ENCODE results near the gene ALDH3B2. TPM values are rescaled to one million over a fixed set of nuclear protein-coding genes. Genes with fewer than 3 reads are reported as not detected.
A peak's percentile ranks its signal among the peaks of the same experiment; 100 is the strongest.
"Not testable (repeated sequence)": the region's sequence is repeated elsewhere in the genome, so short reads cannot be mapped to it uniquely, and the experiment has no call there.

Gene ALDH3B2
- total RNA-seq, 1 donor from 2014 or later, result not detected

GRCh38 chr11:67640021-67640757 is 34.2 kb downstream of the ALDH3B2 start:
- Mint-ChIP-seq H3K27me3 (peaks cover 2% of the 10 kb centered on the region), H3K36me3 (ENCODE audit: low read depth) (no peaks in the 10 kb centered on the region)

DNA sequence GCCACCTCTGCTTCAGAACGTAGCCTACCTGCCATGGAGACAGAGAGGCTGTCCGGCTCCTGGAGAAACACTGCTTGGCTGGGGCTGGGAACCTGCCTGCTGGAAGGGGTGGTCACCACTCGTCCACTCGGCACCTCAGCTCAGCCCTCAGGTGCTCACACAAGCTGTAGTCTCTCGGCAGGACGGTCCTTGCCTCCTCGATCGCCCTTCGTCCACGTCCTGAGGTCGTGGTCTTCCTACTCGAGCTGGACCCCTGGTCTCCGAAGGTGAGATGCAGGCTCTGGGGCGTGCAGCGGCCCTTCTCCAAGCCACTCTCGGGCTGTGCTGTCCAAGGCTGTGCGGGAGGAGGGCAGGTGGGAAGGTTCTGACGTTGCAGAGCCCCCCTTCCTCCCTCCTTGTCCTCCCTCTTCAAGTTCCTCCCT is 35.0 kb downstream of the ALDH3B2 start, which contains the start of gene TBX10:
Gene TBX10 (minus strand): TSS at position 326 of the 422 bp plus-strand sequence. CDS start 291 bp downstream, at position 35.
- TF ChIP-seq, protein P1, sequence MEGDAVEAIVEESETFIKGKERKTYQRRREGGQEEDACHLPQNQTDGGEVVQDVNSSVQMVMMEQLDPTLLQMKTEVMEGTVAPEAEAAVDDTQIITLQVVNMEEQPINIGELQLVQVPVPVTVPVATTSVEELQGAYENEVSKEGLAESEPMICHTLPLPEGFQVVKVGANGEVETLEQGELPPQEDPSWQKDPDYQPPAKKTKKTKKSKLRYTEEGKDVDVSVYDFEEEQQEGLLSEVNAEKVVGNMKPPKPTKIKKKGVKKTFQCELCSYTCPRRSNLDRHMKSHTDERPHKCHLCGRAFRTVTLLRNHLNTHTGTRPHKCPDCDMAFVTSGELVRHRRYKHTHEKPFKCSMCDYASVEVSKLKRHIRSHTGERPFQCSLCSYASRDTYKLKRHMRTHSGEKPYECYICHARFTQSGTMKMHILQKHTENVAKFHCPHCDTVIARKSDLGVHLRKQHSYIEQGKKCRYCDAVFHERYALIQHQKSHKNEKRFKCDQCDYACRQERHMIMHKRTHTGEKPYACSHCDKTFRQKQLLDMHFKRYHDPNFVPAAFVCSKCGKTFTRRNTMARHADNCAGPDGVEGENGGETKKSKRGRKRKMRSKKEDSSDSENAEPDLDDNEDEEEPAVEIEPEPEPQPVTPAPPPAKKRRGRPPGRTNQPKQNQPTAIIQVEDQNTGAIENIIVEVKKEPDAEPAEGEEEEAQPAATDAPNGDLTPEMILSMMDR (IDR thresholded peaks at IDR 0.05), result no peak
- no peak within 1 kb of the TSS for H3K27ac Mint-ChIP-seq

More at GRCh38 chr11:67640021-67640757, 34.2 kb downstream of the ALDH3B2 start:
- Mint-ChIP-seq H3K4me3 (no peak overlapping the region), H3K27ac (no peak overlapping the region), H3K9me3 (no peaks in the 10 kb centered on the region), H3K4me1 (peaks cover 13% of the 10 kb centered on the region)
- TF ChIP-seq, protein P1 (IDR thresholded peaks at IDR 0.05), result no peak
- DNase-seq, result no peak
- ChIA-PET POLR2A (no interaction called here), CTCF (interaction anchor here (1.2 to 1.8 kb wide), 2 partner anchors 19 kb away, joined by 3 to 4 read pairs; no protein-coding TSS in a partner anchor)
- ATAC-seq (ENCODE audit: low read depth), result peak; percentile 91
- intact Hi-C loops (cut with micrococcal nuclease), result loop anchor here (1.0 kb wide), 2 partner anchors 10 to 19 kb away; no protein-coding TSS in a partner anchor

DNA sequence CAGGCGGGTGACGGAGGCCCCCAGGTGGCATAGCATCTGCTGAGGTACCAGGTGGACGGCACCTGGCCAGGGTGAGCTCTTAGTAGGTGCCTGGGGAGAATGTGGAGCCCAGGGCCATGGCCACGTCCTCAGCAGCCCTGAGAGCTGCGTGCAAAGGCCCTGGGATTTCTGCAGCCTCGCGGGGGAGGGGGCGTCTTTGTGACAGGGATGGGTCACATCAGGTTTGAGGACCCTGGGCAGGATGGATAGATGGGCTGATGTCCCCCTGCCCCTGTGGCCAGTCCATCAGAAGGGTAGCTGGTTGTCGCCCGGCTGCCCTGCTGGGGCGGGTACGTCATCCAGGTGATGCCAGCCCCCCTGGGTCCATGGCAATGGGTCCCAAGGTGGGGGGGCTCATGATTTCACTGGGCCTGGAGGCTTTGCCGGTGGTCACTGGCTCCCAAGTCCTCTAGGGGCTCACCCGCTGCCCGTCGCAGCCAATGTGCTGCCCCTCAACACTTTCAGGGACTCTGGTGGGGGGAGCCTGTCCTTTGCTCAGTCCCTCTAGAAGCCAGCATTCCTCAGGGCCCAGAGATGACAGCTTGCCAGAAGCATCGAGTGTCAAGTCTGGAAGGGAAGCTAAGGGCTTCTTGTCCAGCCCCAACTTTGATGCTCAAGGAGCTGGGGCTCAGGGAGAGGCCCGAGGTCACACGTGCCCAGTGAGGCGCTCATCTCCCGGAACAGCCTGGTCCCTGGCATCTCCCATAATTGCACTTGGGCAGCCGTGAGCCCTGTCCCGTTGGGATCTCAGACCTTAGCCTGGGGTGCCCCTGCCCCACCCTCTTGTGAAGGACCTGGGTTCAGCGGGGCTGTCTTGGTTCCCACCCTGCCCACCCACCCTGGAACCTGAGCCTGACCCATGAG is 35.6 kb downstream of the ALDH3B2 start:
- Mint-ChIP-seq H3K4me1 (peaks cover 3% of the 10 kb centered on the region), H3K27ac (no peak overlapping the region), H3K4me3 (no peak overlapping the region), H3K36me3 (ENCODE audit: low read depth) (no peaks in the 10 kb centered on the region), H3K9me3 (no peaks in the 10 kb centered on the region), H3K27me3 (no peaks in the 10 kb centered on the region)
- POLR2A ChIA-PET, result interaction anchor here (0.8 kb wide), 1 partner anchor 9 kb away, joined by 3 read pairs; the partner anchor contains the start of gene NUDT8
- CTCF ChIA-PET, result interaction anchor here (0.9 to 1.8 kb wide), 3 partner anchors 7 to 24 kb away, joined by 3 to 4 read pairs (median 3); no protein-coding TSS in a partner anchor
- ATAC-seq (ENCODE audit: low read depth) (no peak), DNase-seq (no peak)
- intact Hi-C loops (cut with micrococcal nuclease), result no loop called here
- TF ChIP-seq, protein P1 (IDR thresholded peaks at IDR 0.05), result no peak

More for the DNA sequence above, 35.0 kb downstream of the ALDH3B2 start, which contains the start of gene TBX10:
- Mint-ChIP-seq H3K36me3 (ENCODE audit: low read depth) (no peaks in the 10 kb centered on the region), H3K27me3 (peaks cover 2% of the 10 kb centered on the region), H3K9me3 (no peaks in the 10 kb centered on the region), H3K4me1 (peaks cover 6% of the 10 kb centered on the region), H3K4me3 (no peak within 1 kb of the TSS)
- CTCF ChIA-PET, result interaction anchor here (1.8 kb wide), 1 partner anchor 20 kb away, joined by 4 read pairs; no protein-coding TSS in a partner anchor
- DNase-seq (no peak), ATAC-seq (ENCODE audit: low read depth) (no peak)
- intact Hi-C loops (cut with micrococcal nuclease), result no loop called here
- POLR2A ChIA-PET, result interaction anchor here (0.8 kb wide), 1 partner anchor 9 kb away, joined by 3 read pairs; the partner anchor contains the start of gene NUDT8

DNA sequence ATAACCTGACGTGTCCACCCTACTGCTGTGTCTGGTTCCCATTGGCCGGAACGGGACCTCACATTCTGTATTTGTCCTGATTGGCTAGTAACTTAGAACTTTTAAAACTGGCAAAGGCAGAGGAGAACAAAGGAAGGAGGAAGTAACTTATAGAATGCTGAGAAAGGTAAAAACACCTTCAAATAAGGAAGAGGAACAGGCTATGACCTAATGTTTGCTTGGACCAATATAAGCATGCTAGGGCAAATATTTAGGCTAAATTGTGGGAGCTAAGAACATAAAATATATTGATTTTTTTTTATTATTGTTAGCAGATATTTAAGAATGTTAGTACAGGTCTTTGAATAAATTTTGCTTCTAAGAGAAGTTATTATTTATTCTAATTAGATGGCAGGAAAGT is 37.0 kb downstream of the ALDH3B2 start:
- H3K9me3 Mint-ChIP-seq; H3K27ac Mint-ChIP-seq; H3K4me1 Mint-ChIP-seq; DNase-seq; H3K36me3 Mint-ChIP-seq (ENCODE audit: low read depth); H3K4me3 Mint-ChIP-seq; ATAC-seq (ENCODE audit: low read depth); intact Hi-C loops (cut with micrococcal nuclease); H3K27me3 Mint-ChIP-seq: not testable (repeated sequence)
- POLR2A ChIA-PET, result interaction anchor here (0.9 kb wide), 1 partner anchor 10 kb away, joined by 4 read pairs; no protein-coding TSS in a partner anchor
- CTCF ChIA-PET, result interaction anchor here (1.1 kb wide), 1 partner anchor 9 kb away, joined by 3 read pairs; no protein-coding TSS in a partner anchor

- Mint-ChIP-seq H3K27me3 (no peaks in the 10 kb centered on the region), H3K27ac (no peak overlapping the region), H3K4me1 (peaks cover 3% of the 10 kb centered on the region), H3K36me3 (ENCODE audit: low read depth) (no peaks in the 10 kb centered on the region), H3K9me3 (no peaks in the 10 kb centered on the region), H3K4me3 (no peak overlapping the region)
- TF ChIP-seq, protein P1 (IDR thresholded peaks at IDR 0.05), result no peak
- intact Hi-C loops (cut with micrococcal nuclease), result no loop called here
- DNase-seq (no peak), ATAC-seq (ENCODE audit: low read depth) (no peak)
- ChIA-PET POLR2A (no interaction called here), CTCF (no interaction called here)
Measured at GRCh38 chr11:67636962-67637361, 37.5 kb downstream of the ALDH3B2 start.

Measured in activated B cell treated with CpG ODN at 0.5 μM for 24 hours (primary cell).